Tibial artery (tissue), 4 donors: ENCODE results near the gene HSPA14.
"Not testable (repeated sequence)": the region's sequence is repeated elsewhere in the genome, so short reads cannot be mapped to it uniquely, and the experiment has no call there.

Source experiments
- DNase-seq, 2 donors: peaks; one replicate each; pipeline ENCODE4 v3.0.0-alpha.2; 2019
- H3K27ac ChIP-seq, 2 donors: fragments of 200-600 bp; sonication (generic) in 1 of 2; 1 replicate in 1 of 2; 2 replicates in 1 of 2; pipeline ENCODE4 v1.5.1; 2018 to 2019; ENCODE audit warnings: mild to moderate bottlenecking in 1 of 2
- H3K27me3 ChIP-seq, 2 donors: fragments of 200-600 bp; sonication (generic) in 1 of 2; one replicate each; pipeline versions ENCODE4 v1.5.1 to v1.6.0; 2016 to 2019
- H3K36me3 ChIP-seq, 3 donors: fragments of 200-600 bp; sonication (generic) in 2 of 3; one replicate each; pipeline ENCODE4 v1.5.1; 2016 to 2019; ENCODE audit warnings: mild to moderate bottlenecking in 2 of 3
- H3K4me1 ChIP-seq, 4 donors: fragments of 200-600 bp; sonication (generic) in 2 of 4; 1 replicate in 3 of 4; 2 replicates in 1 of 4; pipeline ENCODE4 v1.5.1; 2016 to 2019
- H3K4me3 ChIP-seq, 2 donors: fragments of 200-600 bp; sonication (generic) in 1 of 2; 1 replicate in 1 of 2; 2 replicates in 1 of 2; pipeline ENCODE4 v1.5.1; 2018 to 2019; ENCODE audit warnings: mild to moderate bottlenecking in 2 of 2
- H3K9me3 ChIP-seq, 3 donors: fragments of 200-600 bp; sonication (generic) in 1 of 3; one replicate each; pipeline ENCODE4 v1.5.1; 2016 to 2019
- CTCF ChIP-seq, 2 experiments: fragments of 200-600 bp in 1 of 2; fragments of 450-650 bp in 1 of 2; IDR thresholded peaks; one replicate each; pipeline ENCODE4 v1.5.1; 2017 to 2019; ENCODE audit warnings: antibody characterized with exemption in 2 of 2, mild to moderate bottlenecking in 1 of 2, moderate library complexity in 1 of 2
- intact Hi-C: fragments of 100-400 bp; cut with DNase I; formaldehyde crosslinking; loops from one replicate; pipeline ENCODE4 v1.15.0; 2023; ENCODE audit warnings: low total_unique reads

HSPA14 gene

DNA sequence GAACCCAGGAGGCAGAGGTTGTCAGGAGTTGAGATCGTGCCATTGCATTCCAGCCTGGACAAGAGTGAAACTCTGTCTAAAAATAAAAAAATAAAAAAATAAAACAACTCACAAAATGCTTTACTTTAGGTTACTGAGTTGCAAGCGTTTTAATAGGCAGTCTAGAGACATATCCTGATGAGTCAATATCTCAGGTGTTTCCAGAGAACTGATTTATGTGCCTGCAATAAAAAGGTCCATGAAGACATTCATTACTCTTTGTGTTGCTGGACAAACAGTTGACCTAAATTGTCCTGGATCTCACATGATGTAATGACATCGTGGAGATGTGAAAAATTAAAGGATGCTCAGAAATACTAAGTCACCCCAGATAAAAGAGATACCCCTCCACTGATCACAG, 31.8 kb upstream of the HSPA14 start:
- intact Hi-C loops: no loop called here
- H3K27me3 ChIP-seq: no peaks in the 10 kb centered on the region

DNA sequence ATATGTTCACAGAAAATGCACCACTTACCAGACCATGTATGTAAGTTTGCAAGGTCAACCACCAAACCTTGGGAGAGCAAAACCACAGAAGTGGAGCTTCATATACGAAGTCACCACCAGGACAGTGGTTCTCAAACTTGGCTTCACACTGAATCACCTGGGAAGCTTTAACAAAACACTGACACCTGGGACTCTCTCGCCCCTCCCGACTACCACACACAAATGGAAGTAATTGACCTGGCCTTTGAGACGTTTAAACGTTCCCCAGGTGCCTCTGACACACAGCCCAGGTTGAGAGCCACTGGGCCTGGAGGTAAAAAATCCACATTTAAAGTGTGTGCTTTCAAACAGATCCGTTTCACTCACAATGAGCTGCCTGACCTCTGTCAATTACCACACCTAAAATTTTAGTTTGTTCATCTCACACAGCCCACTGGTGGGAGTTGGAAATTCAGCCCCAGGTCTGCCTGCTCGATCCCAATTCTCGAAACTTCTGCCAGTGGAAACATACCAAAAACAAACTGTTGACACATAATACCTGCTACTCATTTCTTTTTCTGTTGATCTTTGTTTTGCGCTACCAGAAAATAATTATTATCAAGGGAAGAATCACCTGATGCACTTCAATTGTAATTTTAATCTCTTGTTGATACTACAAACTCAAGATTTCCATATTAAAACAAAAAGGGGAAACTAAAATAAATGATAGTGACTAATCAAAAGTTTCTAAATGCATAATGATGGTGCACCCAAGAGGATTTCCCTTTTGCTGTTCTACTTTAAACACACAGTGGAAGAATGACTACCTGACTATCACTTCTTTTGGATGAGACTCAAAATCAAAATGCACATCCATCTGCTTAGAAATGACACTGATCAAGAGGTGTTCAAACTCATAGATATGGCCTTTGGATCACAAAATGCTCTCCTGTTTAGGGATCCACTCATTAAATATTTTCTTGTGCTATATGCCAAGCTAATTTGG, 26.8 kb upstream of the HSPA14 start:
- no peak for DNase-seq
- H3K27me3 ChIP-seq: no peaks in the 10 kb centered on the region
- no peaks in the 10 kb centered on the region for H3K4me1 ChIP-seq
- TF ChIP-seq CTCF (IDR thresholded peaks at IDR 0.05): no peak
- no peaks in the 10 kb centered on the region for H3K9me3 ChIP-seq
- no peaks in the 10 kb centered on the region for H3K36me3 ChIP-seq
- H3K27ac ChIP-seq: no peak overlapping the region
- H3K4me3 ChIP-seq: no peak overlapping the region
- intact Hi-C loops: no loop called here

More for the DNA sequence above, 31.8 kb upstream of the HSPA14 start:
- Histone ChIP-seq H3K36me3 (no peaks in the 10 kb centered on the region), H3K4me3 (no peak overlapping the region), H3K9me3 (no peaks in the 10 kb centered on the region), H3K27ac (no peak overlapping the region), H3K4me1 (no peaks in the 10 kb centered on the region)
- DNase-seq: no peak
- TF ChIP-seq CTCF (IDR thresholded peaks at IDR 0.05): no peak

DNA sequence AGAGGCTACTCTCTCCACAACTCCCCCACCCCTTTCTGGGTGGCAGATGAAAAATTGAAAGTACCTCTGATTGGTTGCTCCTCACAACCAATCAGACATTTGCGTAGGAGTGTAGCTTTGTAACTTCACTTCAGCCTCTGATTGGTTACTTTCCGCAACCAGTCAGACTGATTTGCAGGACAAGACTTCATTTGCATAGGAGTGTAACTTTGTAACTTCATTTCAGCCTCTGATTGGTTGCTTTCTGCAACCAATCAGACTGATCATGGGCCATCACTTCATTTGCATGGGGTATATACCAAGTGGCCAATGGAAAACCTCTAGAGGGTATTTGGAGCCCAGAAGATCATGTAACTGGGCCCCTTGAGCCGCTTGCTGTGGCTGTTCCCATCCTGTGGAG, 25.8 kb upstream of the HSPA14 start:
- DNase-seq: no peak
- H3K27ac ChIP-seq: no peak overlapping the region
- no peaks in the 10 kb centered on the region for H3K9me3 ChIP-seq
- H3K27me3 ChIP-seq: no peaks in the 10 kb centered on the region
- intact Hi-C loops: no loop called here
- no peak overlapping the region for H3K4me3 ChIP-seq
- no peaks in the 10 kb centered on the region for H3K4me1 ChIP-seq
- TF ChIP-seq CTCF (IDR thresholded peaks at IDR 0.05): no peak
- H3K36me3 ChIP-seq: no peaks in the 10 kb centered on the region

DNA sequence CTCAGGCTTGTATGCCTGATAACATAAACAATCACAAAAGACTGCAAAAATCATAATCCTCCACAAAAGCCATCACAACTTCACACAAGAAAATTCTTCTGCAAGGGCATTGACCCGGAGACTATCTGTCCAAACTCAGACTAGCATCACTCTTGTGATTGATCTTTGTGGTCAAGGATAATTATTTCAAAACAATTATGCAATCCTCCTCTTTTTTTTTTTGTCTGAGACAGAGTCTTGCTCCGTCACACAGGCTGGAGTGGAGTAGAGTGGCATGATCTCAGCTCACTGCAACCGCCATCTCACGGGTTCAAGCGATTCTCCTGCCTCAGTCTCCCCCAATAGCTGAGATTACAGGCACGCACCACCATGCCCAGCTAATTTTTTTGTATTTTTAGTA, 22.4 kb upstream of the HSPA14 start:
- Histone ChIP-seq H3K36me3 (no peaks in the 10 kb centered on the region), H3K9me3 (no peaks in the 10 kb centered on the region), H3K4me1 (peaks cover 0 to 8% (median 2%) of the 10 kb centered on the region in 4 donors), H3K27me3 (no peaks in the 10 kb centered on the region), H3K27ac (no peak overlapping the region), H3K4me3 (no peak overlapping the region)
- intact Hi-C loops: no loop called here
- no peak for DNase-seq
- no peak for TF ChIP-seq CTCF (IDR thresholded peaks at IDR 0.05)

DNA sequence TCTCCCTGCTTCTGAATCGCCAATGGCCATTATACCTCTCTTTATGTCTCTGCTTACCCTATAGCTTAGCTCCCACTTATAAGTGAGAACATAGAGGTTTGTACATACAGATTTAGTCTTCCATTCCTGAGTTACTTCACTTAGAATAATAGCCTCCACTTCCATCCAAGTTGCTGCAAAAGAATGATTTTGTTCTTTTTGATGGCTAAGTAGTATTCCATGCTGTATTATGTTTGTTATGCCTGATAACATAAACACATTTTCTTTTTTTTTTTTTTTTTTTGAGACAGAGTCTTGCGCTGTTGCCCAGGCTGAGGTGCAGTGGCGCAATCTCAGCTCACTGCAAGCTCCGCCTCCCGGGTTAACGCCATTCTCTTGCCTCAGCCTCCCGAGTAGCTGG, 21.4 kb upstream of the HSPA14 start:
- H3K4me3 ChIP-seq, H3K27me3 ChIP-seq, intact Hi-C loops, H3K9me3 ChIP-seq, H3K4me1 ChIP-seq, H3K27ac ChIP-seq, DNase-seq, H3K36me3 ChIP-seq: not testable (repeated sequence)

- no peaks in the 10 kb centered on the region for H3K9me3 ChIP-seq
- peaks cover 0 to 8% (median 2%) of the 10 kb centered on the region in 4 donors for H3K4me1 ChIP-seq
- no peak overlapping the region for H3K27ac ChIP-seq
- no peak for DNase-seq
- no peak overlapping the region for H3K4me3 ChIP-seq
- no peak for TF ChIP-seq CTCF (IDR thresholded peaks at IDR 0.05)
- no peaks in the 10 kb centered on the region for H3K36me3 ChIP-seq
- intact Hi-C loops: loop anchor here (5.0 kb wide), 2 partner anchors 283 to 323 kb away; no protein-coding TSS in a partner anchor
- no peaks in the 10 kb centered on the region for H3K27me3 ChIP-seq
Observed at GRCh38 chr10:14820010-14820774, 17.9 kb upstream of the HSPA14 start.
